Sigmoid colon (tissue), 4 donors: ENCODE measurements around the gene LRRC72.

Experiments used
- CTCF ChIP-seq, 4 experiments: fragments of 450-650 bp in 3 of 4; fragments of 200-600 bp in 1 of 4; IDR thresholded peaks; one replicate each; pipeline ENCODE4 v1.5.1; 2016 to 2019; ENCODE audit warnings: antibody characterized with exemption in 4 of 4, mild to moderate bottlenecking in 3 of 4, moderate library complexity in 2 of 4
- POLR2AphosphoS5 ChIP-seq, 4 donors: sonication (generic); formaldehyde crosslinking; IDR thresholded peaks; one replicate each; pipeline ENCODE4 v1.6.1; 2017; ENCODE audit warnings: antibody characterized with exemption in 4 of 4

- TF ChIP-seq CTCF (IDR thresholded peaks at IDR 0.05) (no peak), POLR2AphosphoS5 (IDR thresholded peaks at IDR 0.05) (no peak)
These were observed 93.4 kb downstream of the LRRC72 start for GRCh38 chr7:16619979-16620408.
